Right lobe of liver (tissue), 4 donors: ENCODE data around the gene SLC45A3.

Source experiments
- POLR2A ChIP-seq: fragments of 450-650 bp; IDR thresholded peaks from one replicate; pipeline ENCODE4 v1.6.1; 2017; ENCODE audit warnings: antibody characterized with exemption, mild to moderate bottlenecking
- TF ChIP-seq, protein P1 (sequence below), 4 donors: fragments of 200-600 bp in 3 of 4; fragments of 450-650 bp in 1 of 4; IDR thresholded peaks; one replicate each; pipeline versions ENCODE4 v1.5.1 to v1.8.0; 2016 to 2022; ENCODE audit warnings: antibody characterized with exemption in 4 of 4, mild to moderate bottlenecking in 2 of 4
- donor health status: DM: no; HTN: no; CAD: no.
- donor health status: DM: no; HTN: no; CAD: no.
- donor health status: DM: no; HTN: yes; CAD: no.

DNA sequence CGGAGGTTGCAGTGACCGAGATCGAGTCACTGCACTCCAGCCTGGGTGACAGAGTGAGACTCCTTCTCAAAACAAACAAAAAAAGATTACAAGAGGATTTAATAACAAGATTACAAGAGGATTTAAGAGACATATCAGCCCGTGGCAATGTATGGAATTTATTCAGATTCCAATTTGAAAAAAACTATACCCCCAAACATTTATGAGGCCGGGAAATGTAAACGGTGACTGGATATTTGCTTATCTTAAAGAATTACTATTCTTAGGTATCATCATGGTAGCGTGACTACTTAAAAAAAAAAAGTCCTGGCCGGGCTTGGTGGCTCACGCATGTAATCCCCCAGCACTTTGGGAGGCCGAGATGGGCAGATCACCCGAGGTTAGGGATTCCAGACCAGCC is 27.3 kb downstream of the SLC45A3 start:
- no peak for TF ChIP-seq POLR2A
- TF ChIP-seq, protein P1, sequence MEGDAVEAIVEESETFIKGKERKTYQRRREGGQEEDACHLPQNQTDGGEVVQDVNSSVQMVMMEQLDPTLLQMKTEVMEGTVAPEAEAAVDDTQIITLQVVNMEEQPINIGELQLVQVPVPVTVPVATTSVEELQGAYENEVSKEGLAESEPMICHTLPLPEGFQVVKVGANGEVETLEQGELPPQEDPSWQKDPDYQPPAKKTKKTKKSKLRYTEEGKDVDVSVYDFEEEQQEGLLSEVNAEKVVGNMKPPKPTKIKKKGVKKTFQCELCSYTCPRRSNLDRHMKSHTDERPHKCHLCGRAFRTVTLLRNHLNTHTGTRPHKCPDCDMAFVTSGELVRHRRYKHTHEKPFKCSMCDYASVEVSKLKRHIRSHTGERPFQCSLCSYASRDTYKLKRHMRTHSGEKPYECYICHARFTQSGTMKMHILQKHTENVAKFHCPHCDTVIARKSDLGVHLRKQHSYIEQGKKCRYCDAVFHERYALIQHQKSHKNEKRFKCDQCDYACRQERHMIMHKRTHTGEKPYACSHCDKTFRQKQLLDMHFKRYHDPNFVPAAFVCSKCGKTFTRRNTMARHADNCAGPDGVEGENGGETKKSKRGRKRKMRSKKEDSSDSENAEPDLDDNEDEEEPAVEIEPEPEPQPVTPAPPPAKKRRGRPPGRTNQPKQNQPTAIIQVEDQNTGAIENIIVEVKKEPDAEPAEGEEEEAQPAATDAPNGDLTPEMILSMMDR (IDR thresholded peaks at IDR 0.05), result no peak
